ENCODE measurements around the gene ENO2. TPM values are rescaled to one million over a fixed set of nuclear protein-coding genes. Genes with fewer than 3 reads are reported as not detected.

The ENO2 gene
- total and polyA plus RNA-seq, 9 donors = 5.0 to 22.3 (median 11.5) TPM

MicroRNAs encoded within 50 kb of the gene (microRNA counts, 767-probe panel; counts per million panel counts)
- microRNA hsa-miR-141-3p (530 counts per million, percentile 78 among the panel's probes with 10 or more counts), microRNA hsa-miR-200c-3p (4,007 counts per million, percentile 89 among the panel's probes with 10 or more counts)

Small RNA genes lying within 50 kb of the gene (microRNA-seq; reads per million reads assigned to microRNA genes)
- gene MIR141 (1.7 to 76.6 (median 4.5) reads per million in 3 donors), gene MIR200C (31.0 to 718 (median 36.1) reads per million in 3 donors)

Small RNA genes lying within 50 kb of the gene (small RNA-seq; reads per million reads assigned to genes)
- gene MIR141 (10.9 reads per million, percentile 84 among the genes with 10 or more reads in this experiment), gene MIR200C (5.8 reads per million, percentile 81 among the genes with 10 or more reads in this experiment), gene RNU7-1 (not detected), gene SCARNA12 (0.35 reads per million)

Other genes starting within 250 kb of the ENO2 start
- gene ZNF384, start 225.2 kb upstream of the ENO2 start, total RNA-seq = 10 to 100 TPM; 22.1 to 64.9 (median 58.2) TPM
- gene ZNF384, start 225.2 kb upstream of the ENO2 start, polyA plus RNA-seq = 10 to 100 TPM; 44.4 to 59.0 TPM
- 1 to 10 TPM in 2 of 7 donors, under 1 TPM in 4, not detected in 1; 0.11 to 3.1 (median 0.85) TPM for gene PIANP, start 213.8 kb upstream of the ENO2 start, total RNA-seq
- 1 to 10 TPM; 1.2 to 3.9 TPM for gene PIANP, start 213.8 kb upstream of the ENO2 start, polyA plus RNA-seq
- 10 to 100 TPM; 36.4 to 61.4 (median 48.4) TPM for gene COPS7A, start 190.5 kb upstream of the ENO2 start, total RNA-seq
- gene COPS7A, start 190.5 kb upstream of the ENO2 start, polyA plus RNA-seq = 10 to 100 TPM; 45.7 to 74.8 TPM
- 100 to 1,000 TPM in 6 of 7 donors, 10 to 100 TPM in 1; 64.1 to 162 (median 141) TPM for gene MLF2, start 161.4 kb upstream of the ENO2 start, total RNA-seq
- gene MLF2, start 161.4 kb upstream of the ENO2 start, polyA plus RNA-seq = 100 to 1,000 TPM; 130 to 138 TPM
- 1,000 to 10,000 TPM in 1 of 7 donors, 100 to 1,000 TPM in 6; 100 to 1,013 (median 576) TPM for gene PTMS, start 148.2 kb upstream of the ENO2 start, total RNA-seq
- gene PTMS, start 148.2 kb upstream of the ENO2 start, polyA plus RNA-seq = 100 to 1,000 TPM; 550 to 594 TPM
- gene LAG3, start 142.1 kb upstream of the ENO2 start, total RNA-seq = 10 to 100 TPM in 6 of 7 donors, 1 to 10 TPM in 1; 8.5 to 21.8 (median 16.0) TPM
- 10 to 100 TPM in 1 of 2 donors, 1 to 10 TPM in 1; 4.7 to 13.7 TPM for gene LAG3, start 142.1 kb upstream of the ENO2 start, polyA plus RNA-seq
- gene CD4, start 125.1 kb upstream of the ENO2 start, total RNA-seq = 10 to 100 TPM in 4 of 7 donors, 1 to 10 TPM in 3; 2.1 to 12.5 (median 10.3) TPM
- gene CD4, start 125.1 kb upstream of the ENO2 start, polyA plus RNA-seq = 10 to 100 TPM in 1 of 2 donors, 1 to 10 TPM in 1; 7.3 to 40.2 TPM
- gene GPR162, start 92.8 kb upstream of the ENO2 start, total RNA-seq = 10 to 100 TPM in 2 of 7 donors, 1 to 10 TPM in 4, under 1 TPM in 1; 0.60 to 12.0 (median 7.6) TPM
- 1 to 10 TPM; 1.2 to 9.0 TPM for gene GPR162, start 92.8 kb upstream of the ENO2 start, polyA plus RNA-seq
- gene P3H3, start 86.2 kb upstream of the ENO2 start, total RNA-seq = 10 to 100 TPM; 24.0 to 92.3 (median 70.2) TPM
- 10 to 100 TPM in 1 of 2 donors, 1 to 10 TPM in 1; 4.7 to 48.8 TPM for gene P3H3, start 86.2 kb upstream of the ENO2 start, polyA plus RNA-seq
- gene GNB3, start 73.7 kb upstream of the ENO2 start, total RNA-seq = 10 to 100 TPM in 5 of 7 donors, 1 to 10 TPM in 1, under 1 TPM in 1; 0.34 to 15.0 (median 11.0) TPM
- gene GNB3, start 73.7 kb upstream of the ENO2 start, polyA plus RNA-seq = 1 to 10 TPM; 1.8 to 7.8 TPM
- 1 to 10 TPM in 2 of 7 donors, under 1 TPM in 5; 0.18 to 1.6 (median 0.74) TPM for gene CDCA3, start 63.3 kb upstream of the ENO2 start, total RNA-seq
- 1 to 10 TPM in 1 of 2 donors, under 1 TPM in 1; 0.68 to 1.6 TPM for gene CDCA3, start 63.3 kb upstream of the ENO2 start, polyA plus RNA-seq
- gene USP5, start 62.4 kb upstream of the ENO2 start, total RNA-seq = 10 to 100 TPM; 13.9 to 84.3 (median 63.0) TPM
- gene USP5, start 62.4 kb upstream of the ENO2 start, polyA plus RNA-seq = 10 to 100 TPM; 23.7 to 30.1 TPM
- gene TPI1, start 47.0 kb upstream of the ENO2 start, total RNA-seq = 100 to 1,000 TPM; 136 to 443 (median 295) TPM
- gene TPI1, start 47.0 kb upstream of the ENO2 start, polyA plus RNA-seq = 100 to 1,000 TPM; 267 to 594 TPM
- gene SPSB2, start 41.3 kb upstream of the ENO2 start, total RNA-seq = 10 to 100 TPM in 3 of 7 donors, 1 to 10 TPM in 4; 5.8 to 14.7 (median 8.5) TPM
- 1 to 10 TPM in 1 of 2 donors, under 1 TPM in 1; 0.38 to 8.1 TPM for gene SPSB2, start 41.3 kb upstream of the ENO2 start, polyA plus RNA-seq
- 10 to 100 TPM; 13.9 to 67.6 (median 16.7) TPM for gene LRRC23, start 9.8 kb upstream of the ENO2 start, total RNA-seq
- 10 to 100 TPM; 11.2 to 16.5 TPM for gene LRRC23, start 9.8 kb upstream of the ENO2 start, polyA plus RNA-seq
- gene ATN1, start 13.4 kb downstream of the ENO2 start, total RNA-seq = 100 to 1,000 TPM in 5 of 7 donors, 10 to 100 TPM in 2; 73.9 to 324 (median 206) TPM
- 100 to 1,000 TPM in 1 of 2 donors, 10 to 100 TPM in 1; 41.6 to 179 TPM for gene ATN1, start 13.4 kb downstream of the ENO2 start, polyA plus RNA-seq
- gene RNU7-1, start 29.2 kb downstream of the ENO2 start, total RNA-seq = not detected
- gene RNU7-1, start 29.2 kb downstream of the ENO2 start, polyA plus RNA-seq = not detected
- 1,000 to 10,000 TPM in 1 of 7 donors, 100 to 1,000 TPM in 6; 457 to 1,838 (median 633) TPM for gene C12orf57, start 29.4 kb downstream of the ENO2 start, total RNA-seq
- 1,000 to 10,000 TPM in 1 of 2 donors, 10 to 100 TPM in 1; 40.3 to 1,266 TPM for gene C12orf57, start 29.4 kb downstream of the ENO2 start, polyA plus RNA-seq
- gene PTPN6, start 36.8 kb downstream of the ENO2 start, total RNA-seq = 10 to 100 TPM in 3 of 7 donors, 1 to 10 TPM in 4; 4.6 to 19.8 (median 9.8) TPM
- 10 to 100 TPM in 1 of 2 donors, 1 to 10 TPM in 1; 6.9 to 25.3 TPM for gene PTPN6, start 36.8 kb downstream of the ENO2 start, polyA plus RNA-seq
- 100 to 1,000 TPM; 220 to 324 (median 269) TPM for gene PHB2, start 56.1 kb downstream of the ENO2 start, total RNA-seq
- 100 to 1,000 TPM; 129 to 285 TPM for gene PHB2, start 56.1 kb downstream of the ENO2 start, polyA plus RNA-seq
- 10 to 100 TPM; 25.6 to 54.7 (median 41.0) TPM for gene EMG1, start 56.3 kb downstream of the ENO2 start, total RNA-seq
- gene EMG1, start 56.3 kb downstream of the ENO2 start, polyA plus RNA-seq = 10 to 100 TPM; 21.5 to 39.5 TPM
- gene LPCAT3, start 103.9 kb downstream of the ENO2 start, total RNA-seq = 10 to 100 TPM; 15.5 to 51.2 (median 39.5) TPM
- gene LPCAT3, start 103.9 kb downstream of the ENO2 start, polyA plus RNA-seq = 10 to 100 TPM; 22.5 to 44.0 TPM
- gene C1S, start 146.1 kb downstream of the ENO2 start, total RNA-seq = 1,000 to 10,000 TPM in 3 of 7 donors, 100 to 1,000 TPM in 4; 499 to 1,495 (median 773) TPM
- 1,000 to 10,000 TPM in 1 of 2 donors, 100 to 1,000 TPM in 1; 952 to 1,168 TPM for gene C1S, start 146.1 kb downstream of the ENO2 start, polyA plus RNA-seq
- gene C1R, start 177.9 kb downstream of the ENO2 start, total RNA-seq = 1,000 to 10,000 TPM in 3 of 7 donors, 100 to 1,000 TPM in 4; 472 to 1,524 (median 759) TPM
- 1,000 to 10,000 TPM in 1 of 2 donors, 100 to 1,000 TPM in 1; 796 to 1,393 TPM for gene C1R, start 177.9 kb downstream of the ENO2 start, polyA plus RNA-seq
- gene C1RL, start 194.6 kb downstream of the ENO2 start, total RNA-seq = 100 to 1,000 TPM in 4 of 7 donors, 10 to 100 TPM in 3; 48.4 to 160 (median 116) TPM
- gene C1RL, start 194.6 kb downstream of the ENO2 start, polyA plus RNA-seq = 10 to 100 TPM; 73.1 to 88.7 TPM
- gene RBP5, start 214.3 kb downstream of the ENO2 start, total RNA-seq = 10 to 100 TPM in 1 of 7 donors, 1 to 10 TPM in 6; 1.2 to 17.3 (median 3.5) TPM
- gene RBP5, start 214.3 kb downstream of the ENO2 start, polyA plus RNA-seq = 1 to 10 TPM; 6.1 to 6.4 TPM
- gene CLSTN3, start 215.8 kb downstream of the ENO2 start, total RNA-seq = 100 to 1,000 TPM in 2 of 7 donors, 10 to 100 TPM in 5; 45.4 to 142 (median 68.2) TPM
- gene CLSTN3, start 215.8 kb downstream of the ENO2 start, polyA plus RNA-seq = 10 to 100 TPM; 28.9 to 59.2 TPM